ENCODE data around the gene RPH3AL.

The RPH3AL gene

GRCh38 chr17:193841-194806, 158.5 kb downstream of the RPH3AL start:
- no peak for DNase-seq

DNA sequence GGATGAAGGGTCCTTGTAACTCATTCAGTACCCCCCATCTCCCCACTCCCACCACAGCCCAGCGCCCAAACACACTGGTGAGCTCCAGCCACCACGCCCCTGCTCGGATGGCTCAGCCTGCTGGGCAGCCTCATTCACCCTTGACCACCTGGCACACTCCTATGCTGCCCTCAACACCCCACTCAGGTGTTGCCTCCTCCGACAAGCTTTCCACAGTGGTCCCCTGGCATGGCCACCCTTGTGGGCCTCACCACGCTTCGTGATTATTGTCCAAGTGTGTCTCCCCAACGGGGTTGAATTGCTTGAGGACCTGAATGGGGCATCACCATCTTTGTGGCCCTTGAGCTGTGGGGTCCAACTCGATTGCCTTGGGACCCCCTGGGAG, 159.2 kb downstream of the RPH3AL start:
- DNase-seq, result no peak

DNA sequence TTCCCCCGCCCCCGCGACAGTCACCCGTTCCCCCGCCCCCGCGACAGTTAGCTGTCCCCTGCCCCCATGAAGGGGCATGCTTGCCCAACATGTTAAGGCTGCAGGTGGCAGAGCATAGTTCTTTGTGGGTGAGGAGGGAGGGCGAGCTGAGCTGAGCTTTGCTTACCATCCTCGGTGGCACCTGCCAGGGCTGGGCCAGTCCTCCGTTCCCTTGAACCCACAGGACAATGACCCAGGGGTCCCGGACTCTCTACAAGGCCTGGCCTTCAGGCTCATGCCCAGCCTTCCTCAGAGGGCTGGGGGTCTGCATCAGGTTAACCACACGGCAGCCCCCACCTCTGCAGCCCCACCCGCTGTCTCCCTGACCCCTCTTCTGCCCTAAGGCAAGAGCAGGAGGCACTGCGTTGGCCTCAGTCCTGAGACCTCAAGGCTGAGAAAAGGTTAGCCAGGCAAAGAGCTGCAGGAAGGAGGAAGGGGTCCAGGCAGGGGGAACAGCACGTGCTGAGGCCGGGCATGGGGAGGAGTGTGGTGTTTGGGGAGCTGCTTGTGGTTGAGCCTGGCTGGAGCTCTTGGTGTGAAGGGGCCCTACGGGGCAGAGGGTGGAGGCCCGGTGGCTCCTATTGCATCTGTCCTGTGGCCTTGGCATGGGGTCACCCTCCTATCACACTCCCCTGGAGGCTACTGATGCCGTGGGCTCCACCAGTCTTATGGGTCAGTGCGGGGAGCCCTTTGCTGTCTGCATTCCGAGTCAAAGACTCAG, 159.8 kb downstream of the RPH3AL start:
- DNase-seq, result no peak

- DNase-seq, result no peak
Measured at GRCh38 chr17:189444-189843, 163.2 kb downstream of the RPH3AL start.

DNA sequence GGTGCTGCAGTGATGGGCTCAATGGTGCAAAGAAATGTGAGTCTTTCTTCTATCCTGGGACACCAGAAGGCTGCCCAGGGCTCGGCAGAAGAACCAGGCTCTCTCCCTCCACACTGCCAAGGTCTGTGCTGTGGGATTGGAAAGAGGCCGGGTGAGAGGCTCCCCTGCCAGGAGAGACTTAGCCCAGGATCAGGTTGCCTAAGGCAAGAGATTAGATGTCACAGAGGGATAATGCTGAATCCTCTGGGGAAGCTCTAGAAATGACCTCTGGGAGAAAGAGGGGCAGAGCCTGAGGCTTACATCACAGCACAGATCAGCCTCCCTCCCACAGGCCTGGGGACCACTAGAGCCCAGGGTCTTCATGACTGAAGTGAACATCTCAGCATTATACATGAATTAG, 165.5 kb downstream of the RPH3AL start:
- DNase-seq, result no peak

GRCh38 chr17:185445-186138, 167.0 kb downstream of the RPH3AL start:
- DNase-seq, result no peak

GRCh38 chr17:183021-183420, 169.6 kb downstream of the RPH3AL start:
- no peak for DNase-seq

- DNase-seq, result no peak
Measured at GRCh38 chr17:182050-182751, 170.4 kb downstream of the RPH3AL start.

- no peak for DNase-seq
Measured at GRCh38 chr17:181245-182049, 171.2 kb downstream of the RPH3AL start, which contains the start of gene DOC2B. DOC2B (minus strand) TSS chr17:181650; CDS start chr17:181479, 171 bp downstream.

DNA sequence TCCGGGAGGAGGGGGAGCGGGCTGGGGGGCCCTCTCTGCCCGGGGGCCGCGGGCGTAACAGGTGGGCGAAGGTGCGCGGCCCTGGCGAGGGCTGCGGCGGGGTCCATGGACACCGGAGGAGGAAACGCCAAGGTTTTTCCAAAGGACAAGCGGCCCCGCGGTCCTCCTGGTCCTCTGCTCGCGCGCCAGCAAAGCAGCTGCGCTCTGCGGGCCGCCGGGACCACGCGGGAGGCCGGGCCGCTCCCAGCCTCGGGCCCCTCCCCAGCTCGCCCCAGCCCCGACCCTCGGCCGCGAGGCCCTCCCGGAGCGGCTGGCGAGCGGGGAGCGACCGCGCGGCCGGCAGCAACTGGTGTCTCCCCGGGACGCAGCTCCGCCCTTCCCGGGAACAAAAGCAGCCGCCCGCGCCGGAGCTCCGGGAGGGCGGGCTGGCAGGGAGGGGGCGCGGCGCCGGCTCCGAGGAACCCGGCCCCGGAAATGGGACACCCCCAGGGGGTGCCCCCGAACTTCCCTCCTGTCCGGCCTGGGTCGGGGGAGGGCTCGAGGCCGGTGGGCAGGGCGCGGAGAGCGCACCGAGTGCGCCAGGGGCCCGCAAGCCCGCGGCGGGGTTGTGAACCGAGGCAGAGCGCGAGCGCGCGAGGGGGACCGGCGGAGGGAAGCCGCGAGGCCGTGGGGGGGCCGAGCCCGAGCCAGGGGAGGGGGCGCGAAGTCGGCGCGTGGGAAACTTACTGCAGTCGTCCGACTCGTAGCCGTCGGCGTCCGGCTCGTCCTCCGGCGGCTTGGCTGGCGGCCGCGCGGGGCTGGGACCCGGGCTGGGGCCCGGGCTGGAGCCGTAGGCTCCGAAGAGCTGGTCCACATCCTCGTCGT, 172.0 kb downstream of the RPH3AL start:
- DNase-seq, result no peak

- DNase-seq, result no peak
Measured at GRCh38 chr17:179781-180380, 172.7 kb downstream of the RPH3AL start.

- no peak for DNase-seq
Measured at GRCh38 chr17:179066-179432, 173.6 kb downstream of the RPH3AL start.

- no peak for DNase-seq
Measured at GRCh38 chr17:178292-179065, 174.1 kb downstream of the RPH3AL start.

DNA sequence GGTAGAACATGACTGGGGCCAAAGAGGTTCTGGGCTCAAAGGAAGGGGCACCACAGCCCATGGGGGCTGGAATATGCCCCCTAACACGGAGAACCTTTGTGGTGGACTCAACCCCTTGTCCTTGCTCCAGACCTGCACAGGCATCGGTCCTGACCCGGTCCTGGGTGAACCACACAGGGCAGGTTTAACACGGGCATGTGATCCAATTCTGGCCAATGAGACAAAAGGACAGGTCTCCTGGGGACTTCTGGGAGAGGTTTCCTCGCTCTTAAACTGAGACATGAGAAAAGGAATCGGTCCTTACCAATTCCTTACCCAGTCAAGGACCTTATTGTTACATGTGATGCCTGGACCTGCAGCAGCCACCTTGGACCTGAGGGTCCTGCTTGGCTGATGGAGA, 174.8 kb downstream of the RPH3AL start:
- no peak for DNase-seq

GRCh38 chr17:177155-177554, 175.5 kb downstream of the RPH3AL start:
- DNase-seq, result no peak

GRCh38 chr17:173166-173911, 179.3 kb downstream of the RPH3AL start:
- no peak for DNase-seq

DNA sequence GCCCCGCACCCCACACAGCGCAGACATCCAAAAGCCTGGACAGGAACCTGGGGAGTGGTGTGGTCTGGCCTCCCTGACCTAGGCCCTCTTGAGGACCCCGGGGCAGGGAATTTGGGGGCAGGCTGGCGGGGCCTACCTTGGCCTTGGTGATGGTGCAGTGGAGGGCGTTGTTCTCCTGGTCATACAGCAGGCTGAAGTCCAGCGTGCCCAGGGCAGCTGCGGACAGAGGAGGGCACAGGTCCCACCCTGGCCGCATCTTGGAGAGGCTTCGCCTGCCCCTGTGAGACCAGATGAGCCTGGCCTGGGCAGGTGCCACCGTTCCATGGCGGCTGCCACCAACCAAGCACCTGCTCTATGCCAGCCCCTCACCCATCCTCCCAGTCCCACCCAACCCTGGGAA, 180.2 kb downstream of the RPH3AL start:
- DNase-seq, result no peak

DNA sequence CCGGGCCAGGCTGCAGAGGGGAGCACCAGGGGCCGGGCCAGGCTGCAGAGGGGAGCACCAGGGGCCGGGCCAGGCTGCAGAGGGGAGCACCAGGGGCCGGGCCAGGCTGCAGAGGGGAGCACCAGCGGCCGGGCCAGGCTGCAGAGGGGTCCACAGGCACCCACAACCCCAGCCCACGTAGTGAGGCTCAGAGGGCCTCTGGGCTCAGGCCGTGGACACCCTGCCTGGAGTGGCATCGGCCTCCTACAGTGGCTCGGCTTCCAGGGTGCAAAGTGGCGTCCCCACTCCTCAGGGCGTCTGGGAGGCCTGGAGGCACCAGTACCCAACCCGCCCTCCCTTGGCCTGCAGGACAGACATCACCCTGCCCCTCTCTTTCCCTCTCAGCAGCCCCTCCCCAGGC, 180.7 kb downstream of the RPH3AL start:
- DNase-seq, result no peak

GRCh38 chr17:170130-170670, 182.4 kb downstream of the RPH3AL start:
- DNase-seq, result no peak

Data from Kasumi-1 (cell line).